Activated T-cell treated with anti-CD3 and anti-CD28 coated beads, Interleukin-2, amount 50 U/mL, for 4 hours (primary cell): ENCODE data around the gene ANKRD44. TPM values are rescaled to one million over a fixed set of nuclear protein-coding genes. Genes with fewer than 3 reads are reported as not detected.

ENCODE experiments used
- ATAC-seq, 2 donors: fragments of 200-7000 bp; cut with Tn5 transposase; one replicate each; pipeline ENCODE4 v1.10.0; 2021
- DNase-seq: peaks from one replicate; pipeline ENCODE4 v3.0.0-alpha.2; 2020
- H3K27me3 Mint-ChIP-seq: one replicate; pipeline ENCODE4 v1.8.0; 2021; ENCODE audit warnings: low read depth, mixed read lengths
- H3K36me3 Mint-ChIP-seq: one replicate; pipeline ENCODE4 v1.8.0; 2022; ENCODE audit warnings: mixed read lengths; ENCODE audit not compliant: insufficient read depth
- H3K4me1 Mint-ChIP-seq: one replicate; pipeline ENCODE4 v1.8.0; 2021; ENCODE audit warnings: low read depth, mixed read lengths
- H3K4me3 Mint-ChIP-seq: one replicate; pipeline ENCODE4 v1.8.0; 2021; ENCODE audit warnings: mild to moderate bottlenecking, moderate library complexity, mixed read lengths
- H3K9me3 Mint-ChIP-seq: one replicate; pipeline ENCODE4 v1.8.0; 2021; ENCODE audit warnings: mixed read lengths
- total RNA-seq, 3 donors: library from RNA; stranded (reverse); gene quantifications; one replicate each; pipeline ENCODE4 v1.2.1, GENCODE V29; 2021

ANKRD44 gene
- total RNA-seq, 3 donors from 2014 or later = 75.0 to 91.5 (median 78.3) TPM

GRCh38 chr2:197332641-197333040, 22.1 kb upstream of the ANKRD44 start:
- H3K9me3 Mint-ChIP-seq = peaks cover 4% of the 10 kb centered on the region
- no peak overlapping the region for H3K4me3 Mint-ChIP-seq
- no peaks in the 10 kb centered on the region for H3K27me3 Mint-ChIP-seq
- no peaks in the 10 kb centered on the region for H3K36me3 Mint-ChIP-seq
- DNase-seq = no peak
- no peak for ATAC-seq
- peaks cover 19% of the 10 kb centered on the region for H3K4me1 Mint-ChIP-seq

GRCh38 chr2:197328461-197328860, 17.9 kb upstream of the ANKRD44 start:
- Mint-ChIP-seq H3K36me3 (no peaks in the 10 kb centered on the region), H3K4me3 (peak overlapping the region; percentile 5), H3K9me3 (peaks cover 4% of the 10 kb centered on the region), H3K27me3 (no peaks in the 10 kb centered on the region), H3K4me1 (peaks cover 51% of the 10 kb centered on the region)
- peak; percentile 29 to 36 for ATAC-seq
- DNase-seq = no peak

DNA sequence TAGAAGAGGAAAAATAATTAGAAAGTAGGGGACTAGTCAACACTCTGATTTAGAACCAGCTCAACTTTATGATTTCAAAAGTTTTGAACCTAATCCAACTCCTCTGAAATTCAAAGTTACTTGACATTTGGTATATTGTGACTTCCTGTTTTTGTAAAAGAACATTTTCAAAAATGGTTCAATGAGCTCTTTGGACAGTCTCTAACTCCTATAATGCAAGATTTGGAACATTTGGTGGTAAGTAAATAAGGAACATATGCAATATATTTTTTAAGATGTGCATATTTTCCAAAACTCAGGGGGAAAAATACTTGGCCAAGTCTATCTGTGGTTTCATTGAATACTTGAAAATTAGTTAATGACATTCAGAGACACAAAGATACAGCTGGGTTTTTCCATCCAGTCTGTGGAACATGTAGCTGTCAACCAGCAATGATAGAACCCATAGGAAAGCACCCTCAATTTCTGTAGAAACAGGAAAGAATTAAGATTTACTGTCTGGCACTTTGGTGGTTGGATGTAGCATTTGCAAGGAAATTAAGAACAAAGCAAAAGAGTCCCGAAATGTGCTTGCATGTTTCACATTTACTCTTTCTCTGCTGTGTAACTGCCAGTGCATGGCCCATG, 17.0 kb upstream of the ANKRD44 start:
- Mint-ChIP-seq H3K36me3 (no peaks in the 10 kb centered on the region), H3K9me3 (peaks cover 4% of the 10 kb centered on the region), H3K4me1 (peaks cover 59% of the 10 kb centered on the region), H3K27me3 (no peaks in the 10 kb centered on the region), H3K4me3 (peak overlapping the region; percentile 39)
- no peak for DNase-seq
- peak; percentile 64 to 71 for ATAC-seq

DNA sequence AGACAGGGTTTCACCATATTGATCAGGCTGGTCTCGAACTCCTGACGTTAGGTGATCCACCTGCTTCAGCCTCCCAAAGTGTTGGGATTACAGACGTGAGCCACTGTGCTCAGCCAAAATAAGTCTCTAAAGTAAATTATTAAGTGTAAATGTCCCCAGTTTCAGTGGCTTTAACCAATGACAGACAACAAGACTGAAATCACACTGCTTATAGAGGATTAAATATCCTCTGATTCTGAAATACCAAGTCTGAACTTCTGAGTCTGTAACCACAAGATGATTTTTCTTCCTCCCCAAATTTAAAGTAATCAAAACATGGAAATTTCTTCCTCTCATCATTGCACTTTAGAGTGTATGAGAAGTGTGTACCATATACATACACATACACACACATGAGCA, 16.5 kb upstream of the ANKRD44 start:
- H3K4me3 Mint-ChIP-seq = peak overlapping the region; percentile 39
- H3K4me1 Mint-ChIP-seq = peaks cover 62% of the 10 kb centered on the region
- no peaks in the 10 kb centered on the region for H3K36me3 Mint-ChIP-seq
- peaks cover 4% of the 10 kb centered on the region for H3K9me3 Mint-ChIP-seq
- no peaks in the 10 kb centered on the region for H3K27me3 Mint-ChIP-seq
- no peak for ATAC-seq
- DNase-seq = no peak

DNA sequence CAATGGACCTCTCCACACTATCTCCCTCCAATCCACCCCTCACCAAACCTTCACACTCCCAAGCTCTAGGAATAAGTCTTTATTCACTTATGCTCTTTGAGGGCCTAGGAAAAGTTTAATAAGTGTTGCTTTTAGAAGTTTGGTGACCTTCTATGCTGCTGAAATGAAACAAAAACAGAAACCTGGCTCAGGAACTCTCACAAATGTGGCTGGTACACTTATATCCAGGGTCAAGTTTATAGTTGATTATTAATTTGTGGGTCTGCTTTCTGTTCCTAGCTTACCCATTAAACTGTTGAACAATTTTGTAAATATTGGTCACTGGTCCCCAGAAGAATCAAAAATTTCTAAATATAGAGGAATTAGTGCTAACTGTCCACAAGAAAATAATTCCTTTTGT, 14.2 kb upstream of the ANKRD44 start:
- H3K9me3 Mint-ChIP-seq = no peaks in the 10 kb centered on the region
- H3K4me3 Mint-ChIP-seq = peak overlapping the region; percentile 31
- ATAC-seq (no peak), DNase-seq (no peak)
- no peaks in the 10 kb centered on the region for H3K27me3 Mint-ChIP-seq
- no peaks in the 10 kb centered on the region for H3K36me3 Mint-ChIP-seq
- H3K4me1 Mint-ChIP-seq = peaks cover 80% of the 10 kb centered on the region

DNA sequence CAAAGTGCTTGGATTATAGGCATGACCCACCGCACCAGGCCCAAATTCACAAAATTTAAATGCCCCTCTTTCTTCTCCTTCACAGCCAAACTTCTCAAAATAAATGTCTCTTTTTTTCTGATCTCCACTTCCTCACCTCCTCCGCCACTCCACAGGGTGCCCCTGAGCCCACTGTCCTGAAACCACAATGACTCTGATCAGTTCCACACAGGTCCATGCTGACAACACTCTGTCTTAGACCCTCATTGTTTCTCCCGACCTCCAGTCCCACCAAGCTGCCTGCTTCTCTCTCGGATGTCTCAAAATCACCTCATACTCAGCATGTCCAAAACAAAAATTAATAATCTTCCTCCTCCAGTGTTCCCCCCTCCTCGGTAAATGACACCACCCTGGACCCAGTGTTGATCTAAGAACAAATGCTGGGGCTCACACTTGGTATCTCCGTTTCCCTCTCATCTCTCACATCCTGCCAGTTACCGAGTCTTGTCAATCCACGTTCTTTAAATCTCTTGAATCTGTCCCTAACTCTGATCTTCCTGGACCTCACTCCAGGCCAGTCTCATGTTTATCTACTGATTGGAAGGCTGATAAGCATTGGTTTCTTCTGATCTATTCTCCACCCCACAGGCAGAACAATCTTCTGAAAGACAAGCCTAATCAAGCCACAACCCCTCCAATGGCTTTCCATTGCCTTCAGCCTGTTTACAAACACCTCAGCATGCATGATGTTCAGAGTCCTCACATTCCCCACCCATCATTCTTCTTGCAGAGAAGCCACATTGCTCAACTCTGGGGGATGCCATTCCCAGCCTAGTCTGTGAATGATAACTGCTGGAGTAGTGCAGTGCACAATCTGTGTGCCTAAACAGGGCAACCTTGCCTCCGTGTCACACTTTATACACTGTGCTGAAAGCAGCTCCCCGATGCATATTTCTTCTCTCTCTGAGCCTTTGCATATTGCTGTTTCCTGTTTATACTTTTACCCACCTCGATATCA, 12.4 kb upstream of the ANKRD44 start:
- Mint-ChIP-seq H3K4me1 (peaks cover 69% of the 10 kb centered on the region), H3K4me3 (peak overlapping the region; percentile 63), H3K9me3 (no peaks in the 10 kb centered on the region), H3K27me3 (no peaks in the 10 kb centered on the region), H3K36me3 (no peaks in the 10 kb centered on the region)
- DNase-seq (no peak), ATAC-seq (peak; percentile 44)

GRCh38 chr2:197322143-197322542, 11.6 kb upstream of the ANKRD44 start:
- no peaks in the 10 kb centered on the region for H3K27me3 Mint-ChIP-seq
- H3K9me3 Mint-ChIP-seq = no peaks in the 10 kb centered on the region
- H3K4me3 Mint-ChIP-seq = no peak overlapping the region

GRCh38 chr2:197315371-197315770, 4.8 kb upstream of the ANKRD44 start:
- DNase-seq (no peak), ATAC-seq (no peak)
- Mint-ChIP-seq H3K27me3 (no peaks in the 10 kb centered on the region), H3K4me3 (no peak overlapping the region), H3K9me3 (no peaks in the 10 kb centered on the region), H3K4me1 (peaks cover 45% of the 10 kb centered on the region), H3K36me3 (no peaks in the 10 kb centered on the region)

More at GRCh38 chr2:197322143-197322542, 11.6 kb upstream of the ANKRD44 start:
- no peak for DNase-seq
- ATAC-seq = no peak
- Mint-ChIP-seq H3K4me1 (peaks cover 61% of the 10 kb centered on the region), H3K36me3 (no peaks in the 10 kb centered on the region)

- ATAC-seq (no peak), DNase-seq (no peak)
- Mint-ChIP-seq H3K4me3 (no peak overlapping the region), H3K27me3 (no peaks in the 10 kb centered on the region), H3K36me3 (no peaks in the 10 kb centered on the region), H3K9me3 (no peaks in the 10 kb centered on the region), H3K4me1 (peaks cover 59% of the 10 kb centered on the region)
These were observed 1.6 kb upstream of the ANKRD44 start for GRCh38 chr2:197312186-197312585.

GRCh38 chr2:197311421-197312033, 947 bp upstream of the ANKRD44 start:
- no peaks in the 10 kb centered on the region for H3K9me3 Mint-ChIP-seq
- H3K4me3 Mint-ChIP-seq = peak overlapping the region; percentile 83
- H3K36me3 Mint-ChIP-seq = no peaks in the 10 kb centered on the region
- H3K27me3 Mint-ChIP-seq = no peaks in the 10 kb centered on the region
- DNase-seq (no peak), ATAC-seq (no peak)
- peaks cover 65% of the 10 kb centered on the region for H3K4me1 Mint-ChIP-seq

- no peaks in the 10 kb centered on the region for H3K27me3 Mint-ChIP-seq
- no peak for DNase-seq
These were observed 424 bp upstream of the ANKRD44 start for GRCh38 chr2:197310987-197311420.

GRCh38 chr2:197309691-197310231, 819 bp downstream of the ANKRD44 start:
- DNase-seq = peak; percentile 61
- H3K4me3 Mint-ChIP-seq = peak overlapping the region; percentile 94
- H3K9me3 Mint-ChIP-seq = no peaks in the 10 kb centered on the region
- H3K4me1 Mint-ChIP-seq = peaks cover 74% of the 10 kb centered on the region
- peak; percentile 2 to 3 for ATAC-seq
- no peaks in the 10 kb centered on the region for H3K27me3 Mint-ChIP-seq
- H3K36me3 Mint-ChIP-seq = peaks cover 4% of the 10 kb centered on the region

More at GRCh38 chr2:197310987-197311420, 424 bp upstream of the ANKRD44 start:
- peak overlapping the region; percentile 83 for H3K4me3 Mint-ChIP-seq
- no peaks in the 10 kb centered on the region for H3K36me3 Mint-ChIP-seq
- no peaks in the 10 kb centered on the region for H3K9me3 Mint-ChIP-seq
- no peak for ATAC-seq
- H3K4me1 Mint-ChIP-seq = peaks cover 69% of the 10 kb centered on the region

GRCh38 chr2:197308996-197309690, 1.4 kb downstream of the ANKRD44 start:
- Mint-ChIP-seq H3K4me3 (peak overlapping the region; percentile 94), H3K4me1 (peaks cover 74% of the 10 kb centered on the region), H3K36me3 (peaks cover 4% of the 10 kb centered on the region), H3K9me3 (no peaks in the 10 kb centered on the region), H3K27me3 (no peaks in the 10 kb centered on the region)
- DNase-seq = no peak
- ATAC-seq = no peak
